HG03175 (cell line): ENCODE measurements around the gene ZDHHC22.
A peak's percentile ranks its signal among the peaks of the same experiment; 100 is the strongest.
"Not testable (repeated sequence)": the region's sequence is repeated elsewhere in the genome, so short reads cannot be mapped to it uniquely, and the experiment has no call there.

Experiments
- ATAC-seq: cut with Tn5 transposase; IDR thresholded peaks from one replicate; pipeline ENCODE4 v1.9.1; 2021; ENCODE audit warnings: mild to moderate bottlenecking, moderate library complexity; ENCODE audit not compliant: unreplicated experiment

The ZDHHC22 gene, protein sequence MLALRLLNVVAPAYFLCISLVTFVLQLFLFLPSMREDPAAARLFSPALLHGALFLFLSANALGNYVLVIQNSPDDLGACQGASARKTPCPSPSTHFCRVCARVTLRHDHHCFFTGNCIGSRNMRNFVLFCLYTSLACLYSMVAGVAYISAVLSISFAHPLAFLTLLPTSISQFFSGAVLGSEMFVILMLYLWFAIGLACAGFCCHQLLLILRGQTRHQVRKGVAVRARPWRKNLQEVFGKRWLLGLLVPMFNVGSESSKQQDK

GRCh38 chr14:77141214-77142004, at the start of gene ZDHHC22:
Gene ZDHHC22 (minus strand): TSS chr14:77141791. CDS start chr14:77139738, 2,053 bp downstream.
- no peak for ATAC-seq

DNA sequence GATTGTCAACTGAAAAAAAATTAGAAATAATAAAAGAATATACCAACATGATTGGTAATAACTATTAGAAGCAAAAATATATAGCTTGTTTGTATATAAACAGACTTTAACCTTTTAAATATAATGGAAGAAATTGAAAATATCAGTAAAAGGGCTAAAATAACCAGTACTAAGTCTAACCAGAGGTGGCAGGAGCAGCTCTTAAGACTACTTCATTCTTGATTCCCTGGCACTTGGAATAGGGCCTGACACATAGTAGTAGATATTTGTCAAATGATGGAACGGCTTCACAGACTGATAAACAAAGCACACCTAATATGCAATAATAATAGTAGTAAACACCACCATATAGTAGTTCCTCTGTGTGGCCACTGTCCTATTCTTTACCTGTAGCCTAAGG, 49.4 kb upstream of the ZDHHC22 start:
- no peak for ATAC-seq

DNA sequence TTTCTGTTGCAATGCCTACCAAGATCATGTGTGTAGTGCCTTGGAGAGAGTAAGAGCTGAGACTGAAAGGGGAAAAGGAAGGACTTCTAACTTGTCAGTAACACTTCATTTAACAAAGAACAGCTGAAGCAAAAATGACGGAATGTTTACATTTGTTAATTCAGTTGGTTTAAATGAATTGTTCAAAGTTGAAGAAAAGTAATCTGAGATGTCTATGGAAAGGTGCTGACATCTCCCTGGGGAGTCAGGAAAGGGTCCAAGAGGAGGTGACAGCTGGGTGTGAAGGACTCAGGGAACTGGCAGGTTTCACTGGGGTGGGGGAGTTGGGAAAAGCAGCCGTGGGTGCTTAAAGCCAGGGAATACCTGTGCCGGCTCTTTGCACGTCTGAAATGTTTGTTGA, 47.9 kb upstream of the ZDHHC22 start:
- ATAC-seq = no peak

GRCh38 chr14:77187649-77188012, 46.0 kb upstream of the ZDHHC22 start:
- ATAC-seq = no peak

DNA sequence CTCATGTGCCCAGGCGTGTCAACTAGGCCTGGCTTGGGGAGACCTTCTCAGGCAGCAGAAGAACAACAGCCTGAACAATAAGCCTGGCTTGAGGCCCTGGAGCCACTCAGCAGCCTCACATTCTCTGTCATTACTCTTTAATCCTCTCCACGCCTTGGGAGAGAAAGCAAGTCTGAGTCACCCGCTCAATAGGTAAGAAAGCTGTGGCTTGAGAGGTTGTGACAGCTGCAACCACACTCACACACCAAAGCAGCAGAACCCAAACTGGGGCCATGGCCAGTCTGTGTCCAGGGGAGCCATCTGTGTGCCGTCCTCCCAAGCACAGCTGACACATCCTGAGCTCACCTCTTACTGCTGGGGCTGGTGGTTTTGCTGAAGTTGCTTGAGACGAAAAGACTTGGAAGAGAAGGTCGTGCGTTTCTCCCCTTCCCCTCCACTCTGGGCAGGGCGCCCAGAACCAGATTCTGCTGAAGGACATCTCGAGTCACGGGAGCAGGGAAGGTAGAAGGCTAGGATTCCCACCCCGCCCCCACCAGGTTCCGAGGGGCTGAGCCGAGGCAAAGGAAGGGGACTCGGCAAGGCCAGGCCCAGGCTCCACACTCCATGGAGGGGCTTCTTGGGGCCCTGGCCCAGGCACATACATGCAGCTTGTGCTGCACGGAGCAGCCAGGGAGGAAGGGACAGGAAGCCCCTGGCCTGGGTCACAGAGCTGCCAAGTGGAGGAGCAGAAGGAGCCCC, 45.5 kb upstream of the ZDHHC22 start:
- no peak for ATAC-seq

- ATAC-seq = no peak
These were observed 43.5 kb upstream of the ZDHHC22 start for GRCh38 chr14:77185093-77185465.

- ATAC-seq = no peak
These were observed 43.0 kb upstream of the ZDHHC22 start for GRCh38 chr14:77184396-77185092.

DNA sequence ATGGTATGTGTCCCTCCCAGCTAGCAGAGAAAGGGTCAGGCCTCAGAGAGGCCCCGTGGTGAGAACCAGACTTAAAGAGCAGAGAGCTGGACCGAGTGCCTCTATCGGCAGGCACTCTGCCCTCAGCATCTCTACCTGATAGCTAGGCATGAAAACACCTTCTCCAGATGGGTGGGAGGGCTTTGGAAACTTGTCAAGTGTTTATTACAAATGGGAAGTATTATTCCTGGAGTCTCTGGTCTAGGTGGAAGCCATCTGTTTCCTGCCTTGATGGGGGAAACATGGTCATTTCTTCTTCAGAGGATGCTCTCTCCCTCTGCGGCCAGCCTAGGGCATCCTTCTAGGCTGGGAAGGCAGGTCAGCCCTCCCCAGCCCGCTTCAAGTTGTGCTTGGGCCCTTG, 42.3 kb upstream of the ZDHHC22 start:
- no peak for ATAC-seq

GRCh38 chr14:77181603-77182437, 40.2 kb upstream of the ZDHHC22 start, which contains the start of gene TMEM63C:
Gene TMEM63C (plus strand): TSS chr14:77181798. CDS start chr14:77218814, 37,016 bp downstream.
- peak; percentile 49 for ATAC-seq

GRCh38 chr14:77180726-77181602, 39.4 kb upstream of the ZDHHC22 start:
- ATAC-seq = no peak

DNA sequence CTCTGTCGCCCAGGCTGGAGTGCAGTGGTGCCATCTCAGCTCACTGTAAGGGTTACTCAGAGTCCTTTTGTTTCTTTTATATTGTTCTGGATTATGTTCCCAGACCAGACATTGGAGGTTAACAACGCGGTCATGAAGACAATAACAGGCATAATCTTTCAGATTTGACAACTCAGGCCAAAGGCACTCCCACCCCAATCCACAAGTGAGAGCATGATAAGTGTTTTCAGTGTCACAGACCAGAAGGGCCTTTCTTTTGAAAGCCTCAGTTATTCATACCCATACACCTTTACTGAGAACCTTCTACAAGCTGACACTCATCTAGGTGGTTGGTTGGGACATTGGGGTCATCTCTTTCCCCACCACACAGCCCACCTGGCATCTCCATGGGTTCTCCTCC, 37.1 kb upstream of the ZDHHC22 start:
- ATAC-seq = no peak

GRCh38 chr14:77177702-77178101, 36.1 kb upstream of the ZDHHC22 start:
- ATAC-seq = no peak

DNA sequence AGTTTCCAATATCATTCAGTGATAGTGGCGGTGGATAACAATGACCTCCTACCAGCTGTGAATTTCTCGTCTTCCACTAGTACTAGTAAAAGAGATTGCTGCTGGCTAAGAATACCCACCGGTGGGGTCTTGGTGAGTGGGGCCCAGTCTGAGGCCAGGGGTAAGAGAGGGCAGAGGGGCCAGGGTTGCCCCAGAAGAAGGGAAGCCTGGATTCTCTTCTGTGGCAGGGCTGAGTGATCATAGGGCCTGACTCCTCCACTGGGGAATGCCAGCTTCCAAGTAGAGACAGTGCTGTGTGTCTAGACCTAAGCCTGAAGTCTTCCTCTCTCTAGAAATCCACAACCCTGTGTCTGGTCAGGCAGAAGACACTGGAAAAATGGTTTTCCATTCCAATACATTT, 34.3 kb upstream of the ZDHHC22 start:
- ATAC-seq = no peak

GRCh38 chr14:77173911-77174617, 32.5 kb upstream of the ZDHHC22 start:
- ATAC-seq = not testable (repeated sequence)

DNA sequence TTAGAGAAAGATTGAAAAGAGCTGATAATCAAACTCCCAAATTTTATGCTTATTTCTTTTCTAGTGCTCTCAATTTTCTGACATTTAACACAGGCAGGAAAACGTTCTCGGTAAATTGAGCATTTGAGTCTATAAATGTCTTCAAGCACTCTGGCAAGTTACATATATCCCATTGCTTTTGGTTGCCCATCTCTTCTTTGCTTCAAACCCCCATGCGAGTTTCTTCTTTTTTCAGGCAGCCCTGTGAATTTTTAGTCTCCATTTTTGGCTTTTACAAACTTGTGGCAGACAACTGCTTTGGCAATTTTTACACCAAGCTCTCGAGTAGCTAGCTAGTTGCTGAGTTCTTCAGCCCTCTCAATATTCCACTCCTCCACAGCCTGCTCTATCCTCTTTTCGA, 31.3 kb upstream of the ZDHHC22 start:
- ATAC-seq = no peak

DNA sequence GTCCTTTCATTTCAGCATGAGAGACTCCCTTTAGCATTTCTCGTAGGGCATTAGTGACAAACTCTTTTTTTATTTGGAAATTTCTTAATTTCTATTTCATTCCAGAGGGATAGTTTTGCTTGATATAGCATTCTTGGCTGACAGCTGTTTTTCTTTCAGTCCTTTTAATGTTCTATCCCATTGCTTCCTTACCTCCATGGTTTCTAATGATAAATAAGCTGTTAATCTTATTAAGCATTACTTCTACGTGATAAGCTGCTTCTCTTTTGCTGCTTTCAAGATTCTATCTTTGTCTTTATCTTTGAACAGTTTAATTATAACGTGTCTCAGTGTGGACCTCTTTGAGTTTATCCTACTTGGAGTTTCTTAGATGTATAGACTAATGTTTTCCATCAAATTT, 28.5 kb upstream of the ZDHHC22 start:
- ATAC-seq = no peak

DNA sequence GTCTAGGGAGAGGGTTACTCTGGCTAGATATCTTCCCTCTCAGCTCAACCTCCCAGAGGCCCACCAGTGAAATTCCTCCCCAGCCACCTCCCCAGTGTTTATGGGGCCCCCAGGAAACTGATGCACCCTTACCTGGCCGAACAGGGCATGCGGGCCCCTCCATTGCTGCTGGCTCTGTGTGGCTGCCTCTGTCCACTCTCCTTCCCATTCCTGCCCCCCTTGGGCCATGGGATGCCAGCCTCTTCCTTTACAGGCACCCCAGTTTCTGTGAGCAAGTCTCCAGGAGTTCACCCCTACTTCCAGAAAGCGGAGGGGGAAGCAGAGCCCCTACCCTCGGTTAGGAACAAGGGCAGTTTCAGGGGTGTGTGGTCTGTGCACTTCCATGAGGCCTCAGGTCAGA, 19.4 kb upstream of the ZDHHC22 start:
- no peak for ATAC-seq

GRCh38 chr14:77158882-77159255, 17.3 kb upstream of the ZDHHC22 start:
- ATAC-seq = no peak
